Psoas muscle (tissue), 8 donors: Measurements from ENCODE around the gene TMEM14B. TPM values are rescaled to one million over a fixed set of nuclear protein-coding genes. Genes with fewer than 3 reads are reported as not detected.

Experiments used
- ATAC-seq, 4 donors: fragments of 200-7000 bp; cut with Tn5 transposase; one replicate each; pipeline ENCODE4 v1.9.1; 2020; ENCODE audit warnings: moderate library complexity in 3 of 4, mild to moderate bottlenecking in 2 of 4
- DNase-seq, 2 donors: peaks; one replicate each; pipeline ENCODE4 v3.0.0-alpha.2; 2020
- H3K27ac ChIP-seq: fragments of 200-600 bp; one replicate; pipeline ENCODE4 v1.8.0; 2022
- H3K27me3 ChIP-seq, 3 donors: fragments of 200-600 bp in 1 of 3; one replicate each; pipeline versions ENCODE4 v1.6.1 to v1.8.0; 2013 to 2022; ENCODE audit warnings: low read length in 2 of 3, mild to moderate bottlenecking in 2 of 3, moderate library complexity in 1 of 3; ENCODE audit not compliant: insufficient read depth in 3 of 3
- H3K36me3 ChIP-seq, 2 donors: fragments of 200-600 bp in 1 of 2; one replicate each; pipeline versions ENCODE4 v1.6.1 to v1.8.0; 2013 to 2022; ENCODE audit warnings: low read depth in 1 of 2, mild to moderate bottlenecking in 1 of 2, moderate library complexity in 1 of 2; ENCODE audit not compliant: insufficient read depth in 1 of 2
- H3K4me1 ChIP-seq: fragments of 200-600 bp; one replicate; pipeline ENCODE4 v1.8.0; 2022
- H3K4me3 ChIP-seq: fragments of 200-600 bp; one replicate; pipeline ENCODE4 v1.8.0; 2022; ENCODE audit warnings: mild to moderate bottlenecking
- H3K9me3 ChIP-seq: fragments of 200-600 bp; one replicate; pipeline ENCODE4 v1.8.0; 2022
- WGBS, 3 donors: extraction: QIAGEN DNeasy Blood & Tissue Kit; methylation state at CpG; one replicate each; pipeline versions ENCODE4 v1.1.6 to v1.1.7; 2013; 5-methylcytosine and 5-hydroxymethylcytosine counted together
- intact Hi-C, 2 donors: fragments of 100-400 bp; cut with DNase I; formaldehyde crosslinking; loops; one replicate each; pipeline versions ENCODE4 v1.11.0 to v1.14.2; 2022
- polyA plus RNA-seq, 3 donors: library from polyadenylated mRNA; stranded (reverse); fragments of 200-250 nt; gene quantifications; one replicate each; pipeline ENCODE4 v1.2.3, GENCODE V29; 2013
- total RNA-seq, 4 donors: library from RNA; stranded (reverse); fragmentation: NEBNext Ultra II Directional in 2 of 4; extraction: Animal tissue kit (Norgen Biotek cat#: 25700) in 2 of 4; gene quantifications; one replicate each; pipeline versions ENCODE4 v1.2.1 to v1.2.4, GENCODE V29; 2021 to 2023
- TF ChIP-seq, protein P1 (sequence below): fragments of 200-600 bp; IDR thresholded peaks from one replicate; pipeline ENCODE4 v1.8.0; 2022; ENCODE audit warnings: antibody characterized with exemption
- donor health status: healthy with polysubstance abuse.
- donor health status: DM: no; HTN: no; CAD: no; lungs with moderate emphysema.
- donor health status: Bipolar disorder and iron deficiency.
- donor health status: healthy.
- donor health status: DM: yes; HTN: yes; CAD: no.
- donor health status: DM: no; HTN: no; CAD: no.
- donor health status: DM: no; HTN: no; CAD: no.
- donor health status: DM: yes; HTN: yes; CAD: no.

Gene TMEM14B
- total and polyA plus RNA-seq, 7 donors = 66.1 to 118 (median 82.3) TPM

DNA sequence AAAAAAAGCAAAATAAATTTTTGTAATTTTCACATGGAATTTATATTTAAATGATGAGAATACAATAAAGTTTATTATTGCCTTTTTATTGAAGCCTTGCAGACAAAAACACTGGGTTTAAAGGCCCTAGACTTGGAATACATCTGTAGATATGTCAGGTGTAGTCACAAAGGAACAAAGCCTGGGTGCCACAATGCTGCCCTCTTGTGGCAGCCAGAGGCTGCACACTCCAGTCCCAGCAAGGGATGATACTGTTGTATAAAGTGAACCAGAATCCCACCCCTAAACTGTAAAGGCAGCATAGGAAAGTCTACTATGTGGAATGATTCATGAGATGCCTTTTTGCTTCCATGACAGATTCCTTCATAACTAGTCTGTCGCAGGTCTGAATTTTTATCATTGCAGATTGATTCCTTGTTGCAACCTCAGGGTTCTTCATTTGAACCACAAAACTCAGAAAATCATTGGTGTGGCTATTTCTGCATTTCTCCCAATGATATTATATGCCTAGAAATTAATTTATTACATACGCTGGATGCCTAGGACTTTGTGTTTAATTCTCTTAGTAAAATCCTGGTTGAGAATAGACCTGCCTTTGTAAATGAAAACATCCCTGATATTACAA is 53.7 kb downstream of the TMEM14B start:
- ATAC-seq (peak; percentile 76 to 89 (median 84)), DNase-seq (peak; percentile 31 to 74)
- Histone ChIP-seq H3K4me1 (no peaks in the 10 kb centered on the region), H3K27me3 (no peaks in the 10 kb centered on the region), H3K36me3 (no peaks in the 10 kb centered on the region), H3K4me3 (no peak overlapping the region), H3K9me3 (no peaks in the 10 kb centered on the region), H3K27ac (no peak overlapping the region)
- intact Hi-C loops = loop anchor here (5.0 to 10.0 kb wide), 2 partner anchors 297 to 324 kb away; no protein-coding TSS in a partner anchor
- TF ChIP-seq, protein P1, sequence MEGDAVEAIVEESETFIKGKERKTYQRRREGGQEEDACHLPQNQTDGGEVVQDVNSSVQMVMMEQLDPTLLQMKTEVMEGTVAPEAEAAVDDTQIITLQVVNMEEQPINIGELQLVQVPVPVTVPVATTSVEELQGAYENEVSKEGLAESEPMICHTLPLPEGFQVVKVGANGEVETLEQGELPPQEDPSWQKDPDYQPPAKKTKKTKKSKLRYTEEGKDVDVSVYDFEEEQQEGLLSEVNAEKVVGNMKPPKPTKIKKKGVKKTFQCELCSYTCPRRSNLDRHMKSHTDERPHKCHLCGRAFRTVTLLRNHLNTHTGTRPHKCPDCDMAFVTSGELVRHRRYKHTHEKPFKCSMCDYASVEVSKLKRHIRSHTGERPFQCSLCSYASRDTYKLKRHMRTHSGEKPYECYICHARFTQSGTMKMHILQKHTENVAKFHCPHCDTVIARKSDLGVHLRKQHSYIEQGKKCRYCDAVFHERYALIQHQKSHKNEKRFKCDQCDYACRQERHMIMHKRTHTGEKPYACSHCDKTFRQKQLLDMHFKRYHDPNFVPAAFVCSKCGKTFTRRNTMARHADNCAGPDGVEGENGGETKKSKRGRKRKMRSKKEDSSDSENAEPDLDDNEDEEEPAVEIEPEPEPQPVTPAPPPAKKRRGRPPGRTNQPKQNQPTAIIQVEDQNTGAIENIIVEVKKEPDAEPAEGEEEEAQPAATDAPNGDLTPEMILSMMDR = peak; percentile 97
- WGBS, 3 donors = 40 to 41% (median 40%) methylated on average over 2 of the region's 2 CpGs

Other genes starting within 250 kb of the TMEM14B start
- 10 to 100 TPM; 10.1 to 23.1 (median 12.8) TPM for gene GCNT2, start 226.5 kb upstream of the TMEM14B start, total RNA-seq
- gene GCNT2, start 226.5 kb upstream of the TMEM14B start, polyA plus RNA-seq = 1 to 10 TPM in 2 of 3 donors, under 1 TPM in 1; 0.27 to 4.5 (median 1.1) TPM
- 1 to 10 TPM in 2 of 4 donors, under 1 TPM in 2; 0.61 to 1.5 (median 1.0) TPM for gene C6orf52, start 53.2 kb upstream of the TMEM14B start, total RNA-seq
- under 1 TPM; 0.33 to 0.47 (median 0.38) TPM for gene C6orf52, start 53.2 kb upstream of the TMEM14B start, polyA plus RNA-seq
- gene PAK1IP1, start 52.8 kb upstream of the TMEM14B start, total RNA-seq = 10 to 100 TPM in 3 of 4 donors, 1 to 10 TPM in 1; 9.5 to 22.6 (median 18.3) TPM
- gene PAK1IP1, start 52.8 kb upstream of the TMEM14B start, polyA plus RNA-seq = 10 to 100 TPM; 22.0 to 44.1 (median 25.2) TPM
- 10 to 100 TPM; 74.3 to 90.7 (median 86.7) TPM for gene TMEM14C, start 24.7 kb upstream of the TMEM14B start, total RNA-seq
- 100 to 1,000 TPM in 2 of 3 donors, 10 to 100 TPM in 1; 64.4 to 161 (median 104) TPM for gene TMEM14C, start 24.7 kb upstream of the TMEM14B start, polyA plus RNA-seq
- under 1 TPM in 1 of 4 donors, not detected in 3; 0.09 TPM for gene MAK, start 90.7 kb downstream of the TMEM14B start, total RNA-seq
- under 1 TPM in 2 of 3 donors, not detected in 1; 0.01 to 0.03 TPM for gene MAK, start 90.7 kb downstream of the TMEM14B start, polyA plus RNA-seq
- gene GCM2, start 134.2 kb downstream of the TMEM14B start, total RNA-seq = not detected
- gene GCM2, start 134.2 kb downstream of the TMEM14B start, polyA plus RNA-seq = not detected
- gene SYCP2L, start 139.2 kb downstream of the TMEM14B start, total RNA-seq = under 1 TPM in 3 of 4 donors, not detected in 1; 0.08 to 0.99 (median 0.60) TPM
- under 1 TPM; 0.12 to 0.25 (median 0.13) TPM for gene SYCP2L, start 139.2 kb downstream of the TMEM14B start, polyA plus RNA-seq